Stimulated activated CD8-positive, alpha-beta memory T cell treated with anti-CD3 and anti-CD28 coated beads, Interleukin-2, amount 100 ng/mL, for 1 hour (primary cell): Measurements from ENCODE around the gene SLC1A1.

Source experiments
- DNase-seq, 2 donors: peaks; one replicate each; pipeline ENCODE4 v3.0.0-alpha.2; 2020; ENCODE audit warnings: low read depth in 2 of 2

The SLC1A1 gene

DNA sequence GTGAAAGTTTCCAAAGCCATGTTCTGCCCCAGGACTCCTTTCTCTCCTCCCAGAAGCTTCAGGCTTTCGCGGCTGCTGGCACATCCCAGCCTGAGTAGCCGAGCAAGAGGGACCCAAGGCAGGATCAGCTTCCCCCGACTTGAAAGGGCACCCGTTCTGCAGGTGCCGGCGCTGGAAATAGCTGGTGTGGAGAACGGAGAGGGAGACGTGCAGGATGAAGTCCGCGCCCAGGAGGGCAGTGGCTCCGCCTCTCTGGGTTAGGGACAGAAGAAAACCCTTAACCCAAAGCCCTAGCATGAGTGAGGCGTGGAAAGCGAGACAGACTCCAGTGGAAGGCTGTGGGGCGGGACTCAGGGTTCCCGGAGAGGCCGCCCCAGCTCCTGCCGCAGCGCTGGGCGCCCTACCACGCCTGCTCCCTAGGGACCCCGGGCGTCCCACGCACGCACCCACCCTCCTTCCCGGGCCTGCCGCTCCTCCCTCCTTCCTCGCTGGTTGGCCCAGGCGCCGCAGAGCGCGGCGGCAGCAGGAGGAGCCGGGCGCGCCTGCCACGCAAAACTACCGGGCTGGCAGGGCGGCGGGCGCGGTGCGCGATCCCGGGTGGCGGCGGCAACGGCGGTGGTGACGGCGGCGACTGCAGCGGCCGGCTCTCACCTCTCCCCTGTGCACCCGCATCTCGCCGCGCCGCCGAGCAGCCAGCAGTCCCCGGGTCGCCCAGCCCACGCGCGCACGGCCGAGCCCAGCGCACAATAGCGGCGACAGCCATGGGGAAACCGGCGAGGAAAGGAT, at the start of gene SLC1A1:
TSS of gene SLC1A1 (plus strand) at position 550 of the 786 bp plus-strand sequence. CDS start at position 762, 212 bp downstream.
- DNase-seq, result no peak

DNA sequence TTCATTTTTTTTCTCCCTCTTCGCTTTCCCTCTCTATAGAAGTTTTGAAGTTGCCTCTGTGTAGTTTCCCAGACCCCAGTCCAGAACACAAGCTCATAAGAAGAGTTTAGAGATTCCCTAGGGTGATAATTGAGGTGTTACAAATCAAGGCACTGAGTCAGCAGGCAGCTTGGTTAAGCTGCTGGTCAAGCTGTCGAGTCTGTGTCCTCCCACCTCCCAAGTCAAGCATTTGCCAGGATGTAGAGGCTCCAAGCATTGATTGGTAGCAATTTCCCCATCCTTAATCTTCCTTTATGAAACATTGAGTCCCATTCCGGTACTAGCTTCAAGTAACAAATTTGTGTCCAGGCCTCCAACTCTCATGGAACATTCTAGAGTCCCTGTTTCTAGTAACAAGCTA, 47.5 kb upstream of the SLC1A1 start:
- DNase-seq, result no peak

DNA sequence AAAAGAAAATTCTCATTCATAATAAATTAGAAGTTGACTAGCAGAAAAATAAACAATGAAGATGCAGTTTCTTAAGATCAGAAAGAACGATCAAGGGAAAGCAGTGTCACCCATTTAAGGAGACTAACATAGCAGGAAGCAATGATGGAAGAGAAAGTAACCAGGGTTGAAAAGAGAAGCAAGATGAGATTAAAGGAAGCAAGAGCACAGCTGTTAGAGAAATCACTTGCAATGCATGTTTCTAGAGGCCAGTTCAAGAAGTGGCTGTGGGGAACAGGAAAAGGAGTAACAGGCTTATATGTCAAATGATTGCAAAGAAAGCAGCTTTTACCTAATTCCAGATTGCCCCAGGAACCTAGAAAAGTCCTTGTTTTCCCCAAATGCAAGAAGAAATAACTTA, 46.8 kb upstream of the SLC1A1 start:
- no peak for DNase-seq

DNA sequence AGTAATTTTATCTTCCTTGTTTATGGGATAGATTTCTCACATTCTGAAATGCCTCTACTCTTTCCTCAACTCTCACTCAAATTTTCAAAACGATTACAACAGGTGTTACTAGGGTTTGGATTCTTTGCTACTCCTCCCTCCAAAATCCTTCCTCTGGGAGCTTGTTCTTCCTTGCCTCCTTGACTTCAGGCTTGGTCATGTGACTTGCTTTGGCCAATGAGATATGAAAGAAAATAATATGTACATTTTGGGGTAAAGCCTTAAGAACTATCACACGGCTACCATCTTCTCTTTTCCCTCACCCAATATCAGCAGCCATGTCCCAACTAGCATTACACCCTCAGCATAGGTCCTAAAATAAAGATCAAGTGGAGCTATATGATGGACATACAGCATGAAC, 28.8 kb upstream of the SLC1A1 start:
- DNase-seq, result no peak

DNA sequence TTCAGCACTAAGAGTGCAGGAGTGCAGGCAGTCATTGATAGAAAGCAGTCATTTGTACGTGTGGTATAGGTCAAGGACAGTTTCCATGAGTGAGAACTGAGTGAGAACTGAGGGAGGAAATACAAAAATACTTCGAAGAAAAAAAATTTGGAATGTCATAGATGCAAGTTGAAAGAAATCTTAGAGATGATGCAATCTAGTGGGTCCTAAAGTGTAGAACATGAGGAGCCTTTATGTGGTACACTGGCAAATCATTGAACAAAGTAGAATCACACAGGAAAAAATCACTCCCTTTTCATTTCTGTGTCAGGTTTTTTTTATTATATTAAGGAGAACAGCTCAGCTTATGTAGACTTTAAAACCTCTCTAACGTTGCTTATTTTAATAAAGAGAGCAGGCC, 26.4 kb upstream of the SLC1A1 start:
- DNase-seq, result no peak

DNA sequence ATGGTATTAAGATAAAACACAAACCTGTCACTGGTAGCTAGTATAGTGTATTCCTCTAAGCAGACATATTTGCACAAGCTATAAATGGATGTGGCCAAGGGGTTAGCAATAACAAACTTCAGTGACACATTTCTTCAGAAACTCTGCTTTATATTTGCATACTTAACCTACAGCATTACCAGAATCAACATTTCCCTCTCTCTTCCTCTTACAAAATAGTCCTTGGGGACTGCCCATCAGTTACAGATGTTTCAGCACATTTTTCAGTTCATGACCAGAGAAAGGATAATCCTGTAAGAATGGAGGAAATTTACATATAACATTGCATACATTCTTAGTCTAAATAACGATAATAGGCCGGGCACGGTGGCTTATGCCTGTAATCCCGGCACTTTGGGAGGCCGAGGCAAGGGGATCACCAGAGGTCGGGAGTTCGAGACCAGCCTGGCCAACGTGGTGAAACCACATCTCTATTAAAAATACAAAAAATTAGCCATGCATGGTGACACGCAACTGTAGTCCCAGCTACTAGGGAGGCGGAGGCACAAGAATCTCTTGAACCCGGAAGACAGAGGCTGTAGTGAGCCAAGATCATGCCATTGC, 25.3 kb upstream of the SLC1A1 start:
- no peak for DNase-seq

DNA sequence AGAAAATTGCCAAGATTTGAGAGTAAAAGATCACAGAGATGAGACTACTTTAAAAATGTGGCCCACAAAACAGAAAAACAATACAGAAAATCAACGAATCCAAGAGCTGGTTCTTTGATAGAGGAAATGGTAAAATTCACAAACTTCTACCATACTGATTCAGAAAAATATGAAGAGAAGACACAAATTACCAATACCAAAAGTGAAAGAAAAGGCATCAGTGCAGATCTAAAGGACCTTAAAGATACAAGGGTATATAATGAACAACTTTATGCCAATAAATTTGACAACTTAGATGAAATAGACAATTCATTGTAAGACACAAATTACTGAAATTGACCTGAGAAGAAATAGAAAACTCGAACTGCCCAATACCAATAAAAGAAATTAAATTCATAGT, 24.4 kb upstream of the SLC1A1 start:
- no peak for DNase-seq

DNA sequence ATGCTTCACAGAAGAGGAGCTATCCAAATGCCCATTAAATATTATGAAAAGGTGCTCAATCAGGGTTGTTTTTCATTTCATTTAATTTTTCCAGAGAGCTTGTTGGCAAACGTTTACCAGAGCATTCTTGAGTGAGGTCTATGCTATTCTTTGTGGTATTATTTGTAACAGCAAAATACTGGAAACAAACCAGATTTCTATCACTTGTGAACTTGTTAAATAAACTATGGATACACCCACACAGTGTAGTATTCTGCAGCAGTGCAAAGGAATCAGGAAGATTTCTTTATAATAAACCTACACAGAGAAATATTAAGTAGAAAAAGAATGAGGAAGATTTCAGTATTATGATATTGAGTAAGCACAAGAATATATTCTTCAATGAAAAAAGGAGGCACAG, 15.0 kb upstream of the SLC1A1 start:
- DNase-seq, result no peak

DNA sequence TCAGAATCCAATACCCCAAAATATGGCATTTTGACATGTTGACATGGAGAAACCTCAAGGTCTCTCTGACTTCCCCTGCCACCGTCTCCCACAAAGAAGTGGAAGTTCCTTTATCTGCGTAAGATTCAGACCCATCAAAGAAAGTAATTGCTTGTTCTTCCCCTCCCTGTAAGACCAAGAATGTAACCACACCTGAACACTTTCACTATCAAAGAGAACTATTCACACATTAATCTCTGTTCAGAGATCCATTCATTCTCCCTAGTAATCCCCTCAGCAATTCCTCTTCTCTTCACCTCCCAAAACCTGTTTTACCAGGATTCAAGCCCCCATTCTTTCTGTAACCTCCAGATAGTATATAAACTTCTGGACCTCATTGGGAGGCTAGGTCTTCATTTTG, 4.1 kb upstream of the SLC1A1 start:
- DNase-seq, result no peak

DNA sequence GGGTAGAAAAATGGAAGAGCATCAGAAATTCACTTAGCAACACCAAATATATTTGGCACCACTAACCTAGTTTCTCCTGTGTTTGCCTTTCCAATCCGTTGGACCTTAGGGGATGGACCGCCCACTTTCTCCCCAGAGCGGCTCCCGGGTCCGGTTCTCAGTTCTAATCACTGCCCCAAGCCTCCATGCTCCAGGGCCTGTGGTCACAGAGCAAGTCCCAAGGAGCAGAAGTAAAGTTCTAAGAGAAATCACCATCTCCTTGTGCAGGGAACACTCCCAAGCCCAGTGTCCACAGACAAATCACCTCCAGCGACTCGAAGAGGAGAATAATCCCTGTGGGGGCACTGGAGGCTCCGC, 728 bp upstream of the SLC1A1 start:
- no peak for DNase-seq

DNA sequence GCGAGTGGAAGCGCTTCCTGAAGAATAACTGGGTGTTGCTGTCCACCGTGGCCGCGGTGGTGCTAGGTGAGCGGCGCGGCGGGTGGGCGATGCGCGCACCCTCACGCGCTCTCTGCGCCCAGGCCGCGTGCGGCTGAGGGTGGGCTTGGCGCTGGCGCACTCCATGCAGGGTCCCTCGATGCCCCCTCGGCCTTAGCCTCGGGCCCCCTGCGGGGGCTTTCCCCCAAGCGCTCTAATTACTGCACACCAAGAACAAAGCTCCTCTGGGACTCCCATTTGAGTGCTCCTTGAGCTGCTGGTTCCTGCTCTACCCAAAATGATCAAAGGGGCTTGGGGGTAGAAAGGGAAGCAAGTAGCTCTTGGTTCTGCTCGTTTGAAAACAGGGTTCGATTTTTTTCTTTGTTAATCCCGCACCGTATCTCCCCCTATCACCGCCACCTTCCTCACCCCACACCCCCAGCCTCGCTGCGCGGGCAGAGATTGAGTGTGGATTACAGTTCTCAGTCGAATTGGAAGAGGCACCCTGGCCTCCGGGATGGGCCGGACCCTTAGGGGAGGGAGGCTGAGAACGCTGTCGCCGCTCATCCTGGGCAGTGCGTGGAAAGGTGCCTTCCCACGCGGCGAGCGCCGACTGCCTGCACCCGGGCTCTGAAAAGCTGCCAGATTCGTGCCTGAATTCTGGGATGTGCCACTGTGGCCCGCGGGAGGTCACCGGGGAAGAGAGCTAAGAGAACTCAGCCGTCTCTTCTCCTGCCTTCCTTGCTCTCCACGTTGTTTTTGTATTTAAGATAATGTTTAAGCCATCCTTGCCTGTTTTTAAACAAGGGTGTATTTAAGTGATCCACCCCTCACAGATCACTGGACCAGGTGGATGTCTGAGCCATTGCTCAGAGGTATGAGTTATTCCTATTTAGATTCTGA, 697 bp downstream of the SLC1A1 start:
- no peak for DNase-seq

DNA sequence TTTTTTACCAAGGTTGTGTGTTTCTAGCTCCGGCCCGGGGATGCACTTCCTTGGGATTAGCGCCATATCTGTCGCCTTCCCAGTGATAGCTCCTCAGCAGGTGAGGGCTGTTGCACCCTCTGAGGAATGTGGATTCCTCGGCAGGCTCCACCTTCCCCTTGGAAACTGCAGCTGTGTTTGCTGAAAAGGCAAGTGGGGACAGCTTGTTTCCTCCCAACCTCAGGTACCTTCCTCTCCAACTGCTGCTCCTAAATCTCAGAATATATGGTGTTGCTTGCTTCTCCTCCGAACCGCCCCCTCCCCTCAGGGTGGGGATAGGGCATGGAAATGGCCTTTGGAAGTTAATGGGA, 1.3 kb downstream of the SLC1A1 start:
- DNase-seq, result no peak

DNA sequence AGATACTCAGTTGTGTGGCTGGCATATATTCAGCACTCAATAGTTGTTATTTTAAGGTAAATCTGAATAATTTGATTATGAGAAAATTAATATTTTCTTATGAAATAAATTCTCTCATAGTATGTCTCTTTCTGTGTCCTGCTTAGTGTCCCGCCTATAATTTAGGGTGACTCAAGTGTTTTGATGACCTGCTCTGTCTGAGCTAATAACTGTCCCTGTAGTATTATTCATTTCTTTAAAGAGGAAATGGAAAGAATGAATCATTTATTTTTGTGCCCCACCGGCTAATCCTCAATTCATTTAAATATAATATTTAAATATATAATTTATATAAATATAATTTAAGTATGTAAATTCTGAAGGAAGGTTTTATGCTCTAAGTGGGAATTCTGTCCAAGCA, 4.1 kb downstream of the SLC1A1 start:
- DNase-seq, result no peak

DNA sequence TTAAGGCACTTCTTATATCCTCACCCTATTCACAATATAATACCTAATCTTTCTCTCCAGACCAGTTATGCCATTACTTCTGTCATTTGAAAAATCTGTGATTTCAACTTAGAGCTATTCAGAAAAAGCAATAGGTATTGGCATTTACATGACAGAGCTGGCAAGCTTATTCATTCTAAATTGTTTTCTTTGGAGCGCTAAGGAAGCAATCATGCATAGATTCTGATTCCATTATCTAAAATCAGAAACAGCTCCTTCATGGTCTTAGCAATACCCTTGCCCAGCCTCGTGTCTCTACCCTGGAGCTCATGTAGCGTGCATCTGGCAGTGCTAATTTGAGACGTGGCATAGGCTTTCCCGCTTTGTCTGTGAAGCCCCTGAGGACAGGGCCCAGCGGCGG, 4.5 kb downstream of the SLC1A1 start:
- DNase-seq, result no peak

DNA sequence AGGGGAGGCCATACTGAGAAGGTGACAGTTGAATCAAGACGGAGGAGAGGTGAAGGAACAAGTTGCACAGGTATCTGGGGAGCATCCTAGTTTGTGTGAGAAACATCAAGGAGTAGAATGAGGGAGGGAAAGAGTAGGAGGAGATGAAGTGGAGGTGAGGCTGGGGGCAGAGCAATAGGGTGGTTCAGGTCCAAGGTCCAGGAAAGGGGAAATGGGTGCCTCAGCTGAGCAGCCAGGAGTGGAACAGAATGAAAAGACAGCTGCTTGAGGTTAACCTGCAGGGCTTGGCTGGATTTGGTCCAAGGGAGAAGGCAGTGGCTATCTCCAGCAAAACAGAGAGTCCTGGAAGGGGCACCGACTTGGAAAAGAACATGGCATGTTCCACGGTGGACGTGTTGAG, 5.3 kb downstream of the SLC1A1 start:
- no peak for DNase-seq

DNA sequence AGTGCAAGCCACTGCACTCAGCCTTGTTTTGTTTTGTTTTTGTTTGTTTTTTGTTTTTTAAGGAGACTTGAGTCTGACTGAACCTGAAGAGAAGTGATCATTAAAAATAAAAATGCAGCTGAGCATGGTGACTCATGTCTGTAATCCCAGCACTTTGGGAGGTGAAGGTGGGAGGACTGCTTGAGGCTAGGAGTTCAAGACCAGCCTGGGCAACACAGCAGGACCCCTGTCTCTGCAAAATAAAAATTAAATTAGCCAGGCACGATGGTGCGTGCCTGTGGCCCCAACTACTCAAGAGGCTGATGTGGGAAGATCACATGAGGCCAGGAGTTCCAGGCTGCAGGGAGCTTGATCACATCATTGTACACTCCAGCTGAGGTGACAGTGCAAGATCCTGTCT, 6.2 kb downstream of the SLC1A1 start:
- DNase-seq, result no peak

DNA sequence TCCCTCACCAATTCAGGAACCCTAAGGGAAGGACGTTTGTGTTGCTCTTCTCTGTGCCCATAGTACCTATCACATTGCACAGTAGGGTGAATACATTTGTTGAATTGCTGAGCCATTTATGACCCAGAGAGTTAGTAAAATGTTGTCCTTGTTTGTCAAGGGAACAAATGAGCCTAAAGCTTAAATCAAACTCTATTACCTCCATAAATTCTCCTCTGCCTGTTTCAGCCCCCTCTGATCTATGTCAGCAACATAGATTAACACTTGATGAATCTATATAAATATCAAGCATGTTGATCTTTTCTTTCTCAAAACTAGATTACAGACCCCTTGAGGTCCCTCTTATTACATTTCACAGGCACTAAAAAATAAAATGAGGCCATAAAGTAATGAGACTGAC, 7.1 kb downstream of the SLC1A1 start:
- DNase-seq, result no peak

DNA sequence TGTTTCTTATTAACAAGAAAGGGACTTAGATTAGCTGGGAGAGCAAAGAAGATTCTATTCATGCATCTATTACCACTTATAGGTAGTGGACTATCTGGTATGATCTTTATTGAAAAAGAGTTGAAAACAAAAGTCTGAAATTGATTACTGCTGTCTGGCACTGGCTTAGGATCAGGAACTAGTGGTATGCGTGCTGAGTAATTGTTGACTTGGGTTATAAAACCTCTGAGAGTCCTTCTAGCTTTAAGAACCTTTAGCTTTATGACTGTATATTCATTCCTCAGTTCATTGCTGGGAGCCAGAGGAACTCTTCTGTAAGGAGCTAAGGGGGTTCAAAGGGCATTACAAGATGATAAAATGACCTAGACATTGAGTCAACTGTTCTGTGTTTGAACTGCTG, 7.6 kb downstream of the SLC1A1 start:
- DNase-seq, result no peak

DNA sequence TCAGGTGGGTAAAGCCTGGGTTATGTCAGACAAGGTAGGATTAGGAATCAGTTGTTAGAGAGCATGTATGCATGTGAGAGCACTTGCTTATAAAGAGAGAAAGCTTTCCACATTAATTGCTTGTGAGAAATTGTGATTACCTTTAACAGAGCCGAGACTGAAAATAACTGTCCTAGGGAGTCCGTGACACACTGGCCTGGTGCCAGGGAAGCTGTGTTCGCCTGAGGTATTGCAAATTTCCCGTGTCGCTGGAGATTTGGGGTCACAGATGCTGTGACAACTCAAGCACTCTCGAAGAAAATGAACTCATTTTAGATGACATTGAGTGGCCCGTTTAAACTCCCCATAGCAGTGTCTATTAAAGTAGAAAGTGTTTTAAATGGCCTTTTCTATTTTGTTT, 9.6 kb downstream of the SLC1A1 start:
- DNase-seq, result no peak

DNA sequence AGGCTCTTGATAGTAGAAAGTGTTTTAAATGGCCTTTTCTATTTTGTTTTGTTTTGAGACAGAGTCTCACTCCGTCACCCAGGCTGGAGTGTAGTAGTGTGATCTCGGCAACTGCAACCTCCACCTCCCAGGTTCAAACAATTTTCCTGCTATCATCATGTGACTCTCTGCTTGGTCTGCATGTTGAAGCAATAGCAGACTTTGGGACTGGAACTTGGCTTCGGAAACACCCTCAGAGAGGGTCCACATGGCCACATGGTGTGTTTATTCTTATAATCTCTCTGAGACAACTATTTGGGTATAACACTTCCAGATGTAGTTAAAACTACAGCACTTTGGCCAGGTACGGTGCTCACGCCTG, 10.9 kb downstream of the SLC1A1 start:
- DNase-seq, result no peak

DNA sequence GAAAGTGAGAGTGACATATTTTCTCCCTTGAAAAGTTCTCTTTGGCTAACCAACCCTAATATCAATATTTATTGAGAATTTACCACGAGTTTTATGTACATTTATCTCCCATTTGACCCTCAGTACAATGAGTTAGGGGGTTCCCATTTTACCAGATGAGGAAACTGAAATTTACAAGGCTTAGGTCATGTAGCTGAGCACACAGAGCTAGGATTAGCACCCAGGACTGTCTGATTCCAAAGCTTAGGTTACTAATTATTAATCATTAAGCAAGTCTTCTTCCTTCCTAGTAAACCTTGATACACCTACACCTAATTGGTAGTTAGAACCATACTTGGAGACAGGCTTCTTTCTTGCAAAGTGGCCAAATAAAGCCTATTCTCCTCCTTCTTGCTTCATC, 12.2 kb downstream of the SLC1A1 start:
- DNase-seq, result no peak

DNA sequence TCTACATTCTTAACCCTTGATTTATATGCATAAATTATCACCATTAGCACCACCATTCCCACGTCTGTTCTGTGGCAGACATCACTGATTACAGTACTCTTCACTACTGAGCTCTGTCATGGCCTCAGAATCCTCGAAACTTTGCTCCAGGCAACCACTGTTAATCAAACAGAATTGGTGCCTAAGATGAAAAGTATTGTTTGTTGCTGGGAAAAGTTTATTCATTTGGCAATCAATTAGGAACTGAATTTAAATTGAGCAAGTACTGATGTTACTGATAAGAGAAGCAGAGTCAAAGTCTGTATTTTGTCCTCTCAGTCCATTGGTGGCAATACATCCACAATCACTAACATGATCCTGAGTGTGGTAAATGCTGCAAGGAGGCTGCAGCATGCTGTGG, 12.8 kb downstream of the SLC1A1 start:
- DNase-seq, result no peak

DNA sequence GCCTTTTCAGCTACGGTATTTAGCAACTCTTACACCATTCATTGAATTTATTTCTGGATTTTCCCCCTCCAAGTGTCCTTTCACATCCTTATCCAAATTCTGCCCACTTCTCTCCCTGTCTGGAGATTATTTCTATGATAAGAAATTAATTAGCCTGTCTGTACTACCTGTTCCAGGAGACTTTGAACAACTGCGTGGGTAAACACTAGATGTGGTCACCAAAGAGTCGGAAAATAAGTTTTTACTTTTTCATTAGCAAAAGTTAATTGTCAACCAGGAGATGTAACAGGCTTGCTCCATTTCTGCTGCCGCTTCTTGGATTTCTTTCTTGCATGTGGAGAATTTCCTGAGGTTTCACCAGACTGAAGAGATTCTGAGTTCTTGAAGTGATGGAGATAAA, 14.0 kb downstream of the SLC1A1 start:
- no peak for DNase-seq
